ENCODE measurements around the gene PRKACB. TPM values are rescaled to one million over a fixed set of nuclear protein-coding genes. Genes with fewer than 3 reads are reported as not detected.

PRKACB gene
- total and polyA plus RNA-seq, 2 of the 8 experiments (the other 6 are each of a cell fraction or from before 2014, with no cell fraction given), result 7.8 to 31.0 TPM

GRCh38 chr1:84254703-84255238 is 110.7 kb downstream of the PRKACB start (continued):
- TF ChIP-seq HDAC6 (IDR thresholded peaks at IDR 0.05; ENCODE audit: low read depth, low read length) (no peak), GABPA (IDR thresholded peaks at IDR 0.05; ENCODE audit: borderline replicate concordance, insufficient read depth, low read length) (no peak), BACH1 (IDR thresholded peaks at IDR 0.05; ENCODE audit: low read length) (no peak)

All from H1 (cell line).